Sigmoid colon (tissue), 7 donors: ENCODE data around the gene CCDC149. TPM values are rescaled to one million over a fixed set of nuclear protein-coding genes. Genes with fewer than 3 reads are reported as not detected.

ENCODE experiments used
- DNase-seq: peaks from one replicate; pipeline ENCODE4 v3.0.0-alpha.2; 2019
- H3K27ac ChIP-seq, 4 donors: fragments of 200-600 bp; sonication (generic); one replicate each; pipeline ENCODE4 v1.5.1; 2016 to 2019; ENCODE audit warnings: mild to moderate bottlenecking in 1 of 4
- H3K27me3 ChIP-seq, 3 donors: fragments of 200-600 bp; sonication (generic); one replicate each; pipeline ENCODE4 v1.5.1; 2019; ENCODE audit warnings: mild to moderate bottlenecking in 1 of 3
- H3K36me3 ChIP-seq, 4 donors: fragments of 200-600 bp; sonication (generic); one replicate each; pipeline ENCODE4 v1.5.1; 2016 to 2019
- H3K4me1 ChIP-seq, 4 donors: fragments of 200-600 bp; sonication (generic); one replicate each; pipeline ENCODE4 v1.5.1; 2017 to 2019
- H3K4me3 ChIP-seq, 4 donors: fragments of 200-600 bp; sonication (generic); one replicate each; pipeline ENCODE4 v1.5.1; 2017 to 2019; ENCODE audit warnings: mild to moderate bottlenecking in 2 of 4, moderate library complexity in 1 of 4
- H3K9me3 ChIP-seq, 4 donors: fragments of 200-600 bp in 3 of 4; sonication (generic) in 3 of 4; one replicate each; pipeline versions ENCODE4 v1.5.1 to v1.6.1; 2013 to 2019
- EP300 ChIP-seq, 4 donors: sonication (generic); formaldehyde crosslinking; IDR thresholded peaks; one replicate each; pipeline ENCODE4 v1.6.1; 2017; ENCODE audit warnings: antibody characterized with exemption in 4 of 4
- POLR2A ChIP-seq, 2 donors: fragments of 450-650 bp; IDR thresholded peaks; one replicate each; pipeline ENCODE4 v1.6.1; 2016; ENCODE audit warnings: antibody characterized with exemption in 2 of 2, mild to moderate bottlenecking in 2 of 2, moderate library complexity in 2 of 2
- POLR2AphosphoS5 ChIP-seq, 4 donors: sonication (generic); formaldehyde crosslinking; IDR thresholded peaks; one replicate each; pipeline ENCODE4 v1.6.1; 2017; ENCODE audit warnings: antibody characterized with exemption in 4 of 4
- WGBS, 2 donors: extraction: QIAGEN DNeasy Blood & Tissue Kit; methylation state at CpG; one replicate each; pipeline ENCODE4 v1.1.7; 2013; 5-methylcytosine and 5-hydroxymethylcytosine counted together
- intact Hi-C: fragments of 100-400 bp; cut with DNase I; formaldehyde crosslinking; loops from one replicate; pipeline ENCODE4 v1.15.1; 2023
- polyA plus RNA-seq, 3 donors: library from polyadenylated mRNA; stranded (reverse); fragments of 200-250 nt; gene quantifications; one replicate each; pipeline ENCODE4 v1.2.3, GENCODE V29; 2013
- total RNA-seq, 4 donors: library from RNA; depleted of rRNA; stranded (reverse); fragments of >200 nt; gene quantifications; one replicate each; pipeline ENCODE4 v1.1.0, GENCODE V29; 2016
- TF ChIP-seq, protein P1 (sequence below), 4 experiments: fragments of 450-650 bp in 3 of 4; fragments of 200-600 bp in 1 of 4; IDR thresholded peaks; one replicate each; pipeline ENCODE4 v1.5.1; 2016 to 2019; ENCODE audit warnings: antibody characterized with exemption in 4 of 4, mild to moderate bottlenecking in 3 of 4, moderate library complexity in 2 of 4
- donor health status: healthy with polysubstance abuse.
- donor health status: Bipolar disorder and iron deficiency.
- donor health status: healthy.

The CCDC149 gene
- total and polyA plus RNA-seq, 7 donors: 5.8 to 21.3 (median 11.8) TPM

DNA sequence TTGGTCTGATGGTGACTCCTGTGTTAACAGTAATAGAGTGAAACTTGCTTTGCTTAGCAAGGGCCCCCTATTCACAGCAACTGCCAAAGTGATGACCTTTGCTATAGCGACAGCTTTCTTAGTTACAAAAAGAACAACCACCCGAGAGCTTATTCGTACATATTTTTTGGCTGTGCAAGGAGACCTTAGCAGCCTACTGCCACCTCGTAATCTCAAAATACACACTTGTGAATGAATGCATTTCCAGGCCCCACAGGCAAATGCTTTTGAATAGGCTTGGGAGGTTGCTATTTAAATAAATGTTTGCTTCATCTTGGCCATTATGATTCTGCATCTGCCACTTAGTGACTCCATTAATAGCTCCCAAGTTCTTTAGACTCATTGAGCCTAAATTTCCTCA lies 47.4 kb downstream of the CCDC149 start:
- intact Hi-C loops: no loop called here
- Histone ChIP-seq H3K36me3 (peaks cover 0 to 22% (median 4%) of the 10 kb centered on the region in 4 donors), H3K27ac (no peak overlapping the region), H3K4me1 (no peaks in the 10 kb centered on the region), H3K27me3 (no peaks in the 10 kb centered on the region), H3K4me3 (no peak overlapping the region), H3K9me3 (peaks cover 0 to 9% (median 6%) of the 10 kb centered on the region in 4 donors)
- 94 to 98% methylated on average over 4 of the region's 4 CpGs for WGBS, 2 donors
- DNase-seq: no peak
- TF ChIP-seq POLR2A (IDR thresholded peaks at IDR 0.05) (no peak), POLR2AphosphoS5 (IDR thresholded peaks at IDR 0.05) (no peak), EP300 (IDR thresholded peaks at IDR 0.05) (no peak)
- TF ChIP-seq, protein P1, sequence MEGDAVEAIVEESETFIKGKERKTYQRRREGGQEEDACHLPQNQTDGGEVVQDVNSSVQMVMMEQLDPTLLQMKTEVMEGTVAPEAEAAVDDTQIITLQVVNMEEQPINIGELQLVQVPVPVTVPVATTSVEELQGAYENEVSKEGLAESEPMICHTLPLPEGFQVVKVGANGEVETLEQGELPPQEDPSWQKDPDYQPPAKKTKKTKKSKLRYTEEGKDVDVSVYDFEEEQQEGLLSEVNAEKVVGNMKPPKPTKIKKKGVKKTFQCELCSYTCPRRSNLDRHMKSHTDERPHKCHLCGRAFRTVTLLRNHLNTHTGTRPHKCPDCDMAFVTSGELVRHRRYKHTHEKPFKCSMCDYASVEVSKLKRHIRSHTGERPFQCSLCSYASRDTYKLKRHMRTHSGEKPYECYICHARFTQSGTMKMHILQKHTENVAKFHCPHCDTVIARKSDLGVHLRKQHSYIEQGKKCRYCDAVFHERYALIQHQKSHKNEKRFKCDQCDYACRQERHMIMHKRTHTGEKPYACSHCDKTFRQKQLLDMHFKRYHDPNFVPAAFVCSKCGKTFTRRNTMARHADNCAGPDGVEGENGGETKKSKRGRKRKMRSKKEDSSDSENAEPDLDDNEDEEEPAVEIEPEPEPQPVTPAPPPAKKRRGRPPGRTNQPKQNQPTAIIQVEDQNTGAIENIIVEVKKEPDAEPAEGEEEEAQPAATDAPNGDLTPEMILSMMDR (IDR thresholded peaks at IDR 0.05): no peak

DNA sequence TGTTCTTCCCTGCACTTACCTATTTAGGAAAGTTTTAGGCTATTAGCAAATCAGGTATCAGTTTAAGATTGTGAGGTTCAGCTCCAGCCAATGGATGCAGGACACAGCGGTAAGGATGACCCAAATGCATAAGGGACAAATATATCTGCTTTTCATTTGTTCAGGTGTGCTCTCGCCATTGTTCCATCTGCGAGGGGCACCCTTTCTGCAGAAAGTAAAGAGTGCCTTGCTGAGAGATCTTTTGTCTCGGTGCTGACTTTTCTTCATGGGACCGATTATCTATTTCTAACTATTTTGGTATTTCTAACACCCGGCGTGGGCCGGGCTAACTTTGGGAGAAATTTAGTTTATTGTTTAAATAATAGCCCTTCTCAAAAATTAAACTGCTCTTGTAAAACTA lies 49.0 kb downstream of the CCDC149 start:
- WGBS, 2 donors: 98% methylated on average over 8 of the region's 8 CpGs
- Histone ChIP-seq H3K27ac (no peak overlapping the region), H3K36me3 (peaks cover 0 to 17% (median 4%) of the 10 kb centered on the region in 4 donors), H3K4me1 (peaks cover 0 to 5% (median 2%) of the 10 kb centered on the region in 4 donors), H3K4me3 (no peak overlapping the region), H3K27me3 (no peaks in the 10 kb centered on the region), H3K9me3 (peaks cover 0 to 9% (median 6%) of the 10 kb centered on the region in 4 donors)
- no peak for DNase-seq
- intact Hi-C loops: no loop called here
- TF ChIP-seq, protein P1 (IDR thresholded peaks at IDR 0.05): no peak
- TF ChIP-seq POLR2AphosphoS5 (IDR thresholded peaks at IDR 0.05) (no peak), POLR2A (IDR thresholded peaks at IDR 0.05) (no peak), EP300 (IDR thresholded peaks at IDR 0.05) (no peak)

DNA sequence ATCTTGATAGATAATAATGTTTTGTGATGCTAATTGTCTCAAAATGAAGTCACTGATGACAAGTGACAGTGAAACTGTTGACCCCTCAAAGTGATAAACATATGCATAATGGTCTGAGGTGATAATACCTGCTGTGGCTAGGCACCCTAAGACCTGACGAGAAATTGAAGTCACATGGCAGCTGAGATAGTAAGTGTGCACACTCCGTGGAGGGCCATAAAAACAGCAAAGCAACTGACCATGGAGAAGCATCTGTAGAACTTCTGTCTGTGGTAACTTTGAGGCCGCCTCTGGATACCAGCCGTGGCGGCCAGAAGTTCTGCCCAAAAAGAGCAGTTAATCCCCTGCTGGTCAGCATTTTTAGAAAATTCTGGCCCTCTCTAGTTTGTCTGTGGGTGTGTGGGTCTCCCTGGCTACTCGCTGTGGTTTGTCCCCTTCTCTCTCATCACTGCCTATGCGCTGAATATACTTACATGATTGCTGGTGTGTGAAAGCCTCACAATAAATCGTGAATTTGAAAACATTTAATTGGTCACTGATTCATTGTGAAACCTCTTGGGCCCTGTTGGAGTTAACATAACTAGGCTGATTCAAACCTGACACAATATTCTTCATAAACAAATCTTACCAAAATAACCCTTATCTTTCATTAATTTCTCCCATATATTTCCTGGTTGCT lies 50.6 kb downstream of the CCDC149 start:
- no peak for DNase-seq
- WGBS, 2 donors: 91 to 95% methylated on average over 8 of the region's 8 CpGs
- TF ChIP-seq, protein P1 (IDR thresholded peaks at IDR 0.05): no peak
- TF ChIP-seq POLR2A (IDR thresholded peaks at IDR 0.05) (no peak), EP300 (IDR thresholded peaks at IDR 0.05) (no peak), POLR2AphosphoS5 (IDR thresholded peaks at IDR 0.05) (no peak)

DNA sequence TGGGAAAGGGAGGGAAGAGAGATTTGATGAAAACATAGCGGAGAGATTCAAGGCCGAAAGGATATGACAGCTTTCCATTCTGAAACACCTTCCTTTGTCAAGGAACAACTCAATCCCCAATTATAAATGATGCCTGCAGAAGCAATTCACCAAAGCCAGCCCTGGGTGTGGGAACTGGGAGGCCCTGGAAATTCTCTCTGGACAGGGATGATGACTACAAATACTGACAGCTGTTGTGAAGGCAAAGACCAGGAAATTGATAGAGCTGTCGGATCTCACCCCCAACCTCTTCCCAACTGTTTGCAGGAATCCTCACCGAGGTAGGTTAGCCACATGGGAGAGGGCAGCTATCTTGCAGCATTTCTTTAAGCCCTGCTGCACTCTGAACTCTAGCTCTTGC lies 54.3 kb downstream of the CCDC149 start:
- no peaks in the 10 kb centered on the region for H3K27me3 ChIP-seq
- H3K9me3 ChIP-seq: peaks cover 0 to 3% (median 0%) of the 10 kb centered on the region in 4 donors
- 79 to 87% methylated on average over 4 of the region's 4 CpGs for WGBS, 2 donors
- H3K27ac ChIP-seq: peak overlapping the region; percentile 54 to 73 (median 65)
- no peak overlapping the region for H3K4me3 ChIP-seq
- peaks cover 0 to 4% (median 0%) of the 10 kb centered on the region in 4 donors for H3K36me3 ChIP-seq
- TF ChIP-seq EP300 (IDR thresholded peaks at IDR 0.05): no peak
- no peak for TF ChIP-seq POLR2A (IDR thresholded peaks at IDR 0.05)
- TF ChIP-seq, protein P1 (IDR thresholded peaks at IDR 0.05): no peak
- TF ChIP-seq POLR2AphosphoS5 (IDR thresholded peaks at IDR 0.05): no peak
- DNase-seq: no peak
- intact Hi-C loops: no loop called here
- H3K4me1 ChIP-seq: peaks cover 0 to 28% (median 24%) of the 10 kb centered on the region in 4 donors

More for the DNA sequence above, 50.6 kb downstream of the CCDC149 start:
- Histone ChIP-seq H3K4me1 (peaks cover 0 to 21% (median 18%) of the 10 kb centered on the region in 4 donors), H3K9me3 (peaks cover 0 to 9% (median 6%) of the 10 kb centered on the region in 4 donors), H3K27ac (no peak overlapping the region), H3K4me3 (no peak overlapping the region), H3K27me3 (no peaks in the 10 kb centered on the region), H3K36me3 (peaks cover 0 to 13% (median 4%) of the 10 kb centered on the region in 4 donors)
- intact Hi-C loops: no loop called here
